HuH-7.5 (cell line): ENCODE data around the gene BBS9.
"Not testable (repeated sequence)": the region's sequence is repeated elsewhere in the genome, so short reads cannot be mapped to it uniquely, and the experiment has no call there.

Experiments used
- DNase-seq: peaks from one replicate; pipeline ENCODE4 v3.0.0; 2011; ENCODE audit warnings: low spot score

BBS9 gene

DNA sequence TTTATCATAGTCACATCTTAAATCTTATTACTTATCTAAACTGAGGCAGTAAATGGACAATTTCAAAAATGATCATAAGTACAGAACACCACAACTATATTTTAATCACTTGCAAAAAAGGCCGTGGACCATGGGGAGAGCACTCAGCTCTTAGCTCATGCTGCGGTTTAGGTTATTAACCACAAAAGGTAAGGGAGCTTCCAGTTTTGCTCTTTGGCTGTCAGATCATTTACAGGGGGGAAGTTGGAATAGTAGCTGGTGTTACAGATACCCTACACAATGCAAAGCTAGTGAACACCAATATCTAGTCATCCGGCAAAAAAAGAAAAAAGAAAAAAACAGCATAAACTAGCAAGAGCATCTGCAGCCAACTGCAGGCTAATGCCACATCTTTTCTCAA lies 147.0 kb downstream of the BBS9 start:
- no peak for DNase-seq

DNA sequence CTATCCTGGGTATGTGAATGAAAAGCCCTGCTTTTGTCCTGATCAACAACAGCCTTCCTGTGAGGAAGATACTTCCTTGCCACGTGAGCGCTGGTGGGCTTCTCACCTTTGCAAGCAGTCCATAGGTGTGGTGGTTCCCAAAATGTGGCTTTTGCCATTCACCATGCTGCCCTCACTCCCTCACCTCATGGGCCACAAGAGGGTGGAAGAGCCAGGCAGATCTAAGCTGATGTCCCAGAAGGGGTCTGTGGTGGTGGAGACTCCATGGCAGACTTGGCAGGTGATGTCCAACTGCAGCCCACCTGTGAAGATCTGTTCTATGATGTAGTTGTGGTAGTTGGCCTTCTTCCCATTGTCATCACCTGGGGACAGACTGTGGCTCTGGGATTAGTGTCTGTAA lies 147.4 kb downstream of the BBS9 start:
- no peak for DNase-seq

DNA sequence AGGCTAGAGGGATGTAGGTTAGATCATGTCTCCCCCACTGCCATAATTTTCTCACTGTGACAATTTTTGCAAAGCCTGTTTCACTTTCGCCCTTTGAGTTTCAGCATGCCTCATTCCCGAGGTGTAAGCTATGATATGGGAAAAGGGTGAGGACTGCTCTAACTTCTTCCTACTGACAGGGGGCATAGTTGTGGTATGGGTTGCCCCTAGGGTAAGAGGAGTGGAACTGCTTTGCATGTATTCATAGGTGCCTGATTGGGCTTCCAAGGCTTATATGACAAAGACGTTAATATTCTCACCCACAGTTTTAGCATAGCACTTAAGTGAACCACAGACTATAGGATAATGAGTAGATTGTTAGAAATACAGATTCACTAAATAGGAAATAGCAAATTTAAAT lies 148.7 kb downstream of the BBS9 start:
- no peak for DNase-seq

DNA sequence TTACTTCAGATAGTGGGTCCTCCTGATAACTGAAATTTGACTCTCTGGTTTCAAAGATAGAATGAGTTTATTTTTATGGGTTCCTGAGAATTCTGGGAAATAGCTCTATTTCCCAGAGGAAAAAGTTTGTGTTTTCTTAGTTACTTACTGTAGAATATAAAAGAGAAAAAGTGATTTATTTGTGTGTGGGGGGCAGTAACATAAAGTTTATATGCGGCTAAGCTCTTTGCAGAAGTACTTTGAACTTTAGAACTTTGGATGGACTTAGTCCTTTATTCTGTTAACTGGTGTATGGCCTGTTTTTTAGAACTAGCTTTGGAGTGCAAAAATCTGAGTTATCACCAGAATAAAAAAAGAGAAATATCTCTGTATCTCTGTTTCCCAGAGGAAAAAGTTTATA lies 157.1 kb downstream of the BBS9 start:
- DNase-seq = no peak

DNA sequence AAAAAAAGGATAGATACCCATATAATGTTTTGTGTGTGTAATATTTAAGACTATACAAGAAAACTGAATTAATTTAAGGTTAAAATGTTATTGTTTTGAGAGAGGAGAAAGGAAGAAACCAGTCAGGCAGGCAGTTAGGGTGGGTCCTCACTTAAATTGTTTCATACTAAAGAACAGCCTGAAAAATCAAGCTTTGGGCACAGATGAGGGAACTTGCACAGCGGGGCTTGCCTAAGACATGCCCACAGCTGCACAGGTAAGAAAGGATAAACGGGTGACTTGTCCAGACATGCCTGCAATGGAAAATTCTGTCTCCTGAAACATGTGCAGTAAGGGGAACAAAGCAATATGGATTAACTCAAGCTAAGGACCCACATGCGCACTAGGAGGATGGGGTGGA lies 158.4 kb downstream of the BBS9 start:
- no peak for DNase-seq

DNA sequence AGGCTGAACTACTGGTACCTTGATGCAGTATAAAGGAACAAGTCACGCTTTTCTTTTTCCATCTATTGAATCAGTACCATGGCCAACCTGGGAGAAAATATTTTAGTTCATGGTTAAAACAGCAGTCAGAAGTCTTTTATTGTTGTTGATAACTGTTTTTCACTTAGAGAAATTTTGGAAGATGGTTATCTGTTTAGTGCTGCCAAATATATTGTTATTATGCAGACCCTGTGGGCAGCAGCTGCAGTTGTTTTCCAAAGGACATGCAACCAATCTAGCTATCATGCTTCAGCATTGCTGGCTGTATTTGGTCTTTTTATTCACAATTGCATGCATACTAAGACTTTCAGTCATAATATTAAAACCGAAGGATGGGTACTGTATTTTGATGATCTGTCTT lies 169.5 kb downstream of the BBS9 start:
- DNase-seq = no peak

DNA sequence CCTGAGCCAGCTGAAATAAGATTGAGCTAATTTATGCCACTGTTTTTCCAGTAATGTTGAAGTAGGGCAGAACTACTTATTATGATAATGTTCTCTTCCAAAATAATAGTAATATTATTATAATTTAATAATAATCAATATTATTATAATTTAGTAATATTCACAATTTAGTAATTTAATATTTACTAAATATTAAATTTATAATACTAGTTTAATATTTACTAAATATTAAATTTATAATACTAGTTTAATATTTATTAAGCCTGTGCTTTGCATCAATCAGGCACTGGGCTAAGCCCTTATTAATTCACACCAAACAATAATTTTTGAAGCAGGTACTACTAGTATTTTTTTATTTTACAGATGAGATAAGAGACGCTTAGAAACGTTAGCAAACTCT lies 170.1 kb downstream of the BBS9 start:
- no peak for DNase-seq

DNA sequence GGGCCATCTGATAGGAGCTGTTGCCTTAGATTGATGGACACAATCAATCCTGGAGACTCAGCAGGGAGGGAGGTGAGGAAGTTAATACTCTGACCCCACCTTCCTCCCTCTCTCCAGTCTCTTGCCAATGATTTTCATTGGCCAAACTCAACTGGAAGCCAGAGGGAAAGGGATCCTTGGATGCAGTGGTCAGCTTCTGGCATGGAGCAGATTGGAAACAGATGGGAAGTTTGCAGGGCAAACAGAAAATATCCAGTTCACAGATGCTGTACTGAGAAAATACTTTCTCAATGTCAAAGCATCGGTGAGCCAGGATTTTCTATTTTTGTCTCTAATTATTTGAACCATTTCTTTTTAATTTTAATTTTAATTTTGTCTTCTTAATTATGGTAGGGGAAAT lies 170.8 kb downstream of the BBS9 start:
- no peak for DNase-seq

DNA sequence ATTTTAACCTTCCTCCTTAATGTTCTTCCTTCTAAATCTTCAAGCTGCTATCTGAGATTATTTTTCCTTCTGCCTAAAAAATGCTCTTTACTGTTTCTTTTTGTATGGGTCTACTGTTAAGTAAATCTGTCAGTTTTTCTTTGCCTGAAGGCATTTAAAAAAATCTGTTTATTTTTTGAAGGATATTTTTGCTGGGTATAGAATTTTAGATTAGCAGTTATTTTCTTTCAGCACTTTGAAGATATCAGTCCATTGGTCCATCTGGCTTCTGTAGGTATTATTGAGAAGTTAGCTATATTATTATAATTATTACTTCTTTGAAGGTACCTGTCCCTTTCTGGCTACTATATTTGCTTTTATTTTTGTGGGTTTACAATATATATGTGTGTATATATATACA lies 171.4 kb downstream of the BBS9 start:
- DNase-seq = no peak

DNA sequence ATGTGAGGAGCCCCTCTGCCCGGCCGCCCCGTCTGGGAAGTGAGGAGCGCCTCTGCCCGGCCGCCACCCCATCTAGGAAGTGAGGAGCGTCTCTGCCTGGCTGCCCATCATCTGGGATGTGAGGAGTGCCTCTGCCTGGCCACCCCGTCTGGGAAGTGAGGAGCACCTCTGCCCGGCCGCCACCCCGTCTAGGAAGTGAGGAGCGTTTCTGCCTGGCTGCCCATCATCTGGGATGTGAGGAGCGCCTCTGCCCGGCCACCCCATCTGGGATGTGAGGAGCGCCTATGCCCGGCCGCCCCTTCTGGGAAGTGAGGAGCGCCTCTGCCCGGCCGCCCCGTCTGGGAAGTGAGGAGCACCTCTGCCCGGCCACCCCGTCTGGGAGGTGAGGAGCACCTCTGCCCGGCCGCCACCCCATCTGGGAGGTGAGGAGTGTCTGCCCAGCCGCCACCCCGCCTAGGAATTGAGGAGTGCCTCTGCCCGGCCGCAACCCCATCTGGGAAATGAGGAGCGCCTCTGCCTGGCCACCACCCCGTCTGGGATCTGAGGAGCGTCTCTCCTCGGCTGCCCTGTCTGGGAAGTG lies 174.7 kb downstream of the BBS9 start:
- DNase-seq = not testable (repeated sequence)

DNA sequence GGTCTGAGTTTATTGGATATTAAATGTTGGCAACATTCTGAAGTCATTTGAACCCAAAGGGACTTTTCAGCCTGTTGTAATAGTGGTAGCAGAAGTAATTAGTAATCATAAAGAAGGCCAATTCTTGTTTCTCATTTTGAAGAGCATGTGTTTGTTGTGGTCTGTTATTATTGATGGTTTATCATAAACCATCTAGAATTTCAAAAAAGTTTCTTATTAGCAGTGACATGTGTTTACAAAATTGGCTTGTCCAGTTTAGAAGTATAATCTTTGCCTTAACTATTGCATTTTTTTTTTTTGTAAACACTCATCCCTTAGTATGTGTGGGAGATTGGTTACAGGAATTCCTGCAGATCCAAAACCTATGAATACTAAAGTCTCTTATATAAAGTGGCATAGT lies 177.8 kb downstream of the BBS9 start:
- DNase-seq = no peak

DNA sequence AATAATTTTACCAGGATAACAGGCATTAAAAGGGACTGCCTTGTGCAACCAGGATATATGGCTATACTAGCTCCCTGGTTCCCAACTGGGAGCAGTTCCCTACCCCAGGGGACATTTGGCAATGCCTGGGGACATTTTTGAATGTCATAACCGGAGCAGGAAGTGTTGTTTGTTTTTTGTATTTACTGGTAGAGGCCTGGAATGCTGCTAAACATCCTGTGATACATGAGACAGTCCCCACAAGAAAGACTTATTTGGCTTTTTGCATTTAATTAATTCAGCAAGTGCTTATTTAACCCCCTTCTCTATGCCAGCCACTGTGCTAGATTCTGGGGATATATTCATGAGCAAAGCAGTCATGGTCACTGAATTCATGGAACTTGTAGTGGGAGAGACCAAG lies 181.2 kb downstream of the BBS9 start:
- no peak for DNase-seq

DNA sequence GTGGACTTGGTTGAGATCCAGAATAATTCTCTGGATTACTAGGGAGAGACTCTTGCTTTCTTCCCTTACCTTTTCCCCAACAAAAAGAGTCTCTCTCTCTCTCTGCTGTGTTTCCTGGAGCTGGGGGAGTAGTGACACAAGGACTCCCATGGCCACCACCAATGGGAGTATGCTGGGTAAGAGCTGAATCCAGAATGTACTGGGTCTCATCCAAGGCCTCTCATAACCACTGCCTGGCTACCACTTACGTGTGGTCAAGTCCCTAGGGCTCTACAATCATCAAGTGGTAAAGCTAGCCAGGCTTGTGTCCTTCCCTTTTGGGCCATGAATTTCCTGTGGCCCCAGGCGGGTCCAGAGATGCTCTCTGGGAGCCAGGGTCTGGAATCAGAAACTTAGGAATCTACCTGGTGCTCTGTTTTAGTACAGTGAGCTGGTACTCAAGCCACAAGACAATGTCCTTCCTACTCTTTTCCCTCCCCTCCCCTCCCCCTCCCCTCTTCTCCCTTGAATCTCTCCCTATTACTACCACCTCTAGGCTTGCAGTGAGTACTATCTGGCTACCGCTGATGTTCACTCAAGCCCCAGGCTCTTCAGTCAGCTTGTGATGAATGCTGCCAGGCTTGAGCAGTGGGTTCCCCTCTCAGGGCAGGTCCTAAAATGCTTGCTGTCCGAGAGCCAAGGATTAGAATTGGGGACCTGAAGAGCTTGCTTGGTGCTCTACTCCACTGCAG lies 196.6 kb downstream of the BBS9 start:
- no peak for DNase-seq

DNA sequence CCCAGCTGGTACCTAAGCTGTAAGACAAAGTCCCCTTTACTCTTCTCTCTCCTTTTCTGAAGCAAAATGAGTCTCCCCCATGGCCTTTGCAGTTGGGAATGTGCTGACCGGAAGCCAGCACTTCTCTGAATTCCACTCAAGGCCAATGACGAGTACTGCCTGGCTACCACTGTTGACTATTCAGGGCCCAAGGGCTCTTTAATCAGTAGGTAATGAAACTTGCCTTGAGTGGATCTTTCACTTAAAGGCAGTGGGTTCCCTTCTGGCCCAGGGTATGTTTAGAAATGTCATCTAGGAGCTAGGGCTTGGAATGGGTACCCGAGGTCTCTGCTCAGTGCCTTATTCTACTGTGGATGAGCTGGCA lies 197.1 kb downstream of the BBS9 start:
- DNase-seq = no peak

DNA sequence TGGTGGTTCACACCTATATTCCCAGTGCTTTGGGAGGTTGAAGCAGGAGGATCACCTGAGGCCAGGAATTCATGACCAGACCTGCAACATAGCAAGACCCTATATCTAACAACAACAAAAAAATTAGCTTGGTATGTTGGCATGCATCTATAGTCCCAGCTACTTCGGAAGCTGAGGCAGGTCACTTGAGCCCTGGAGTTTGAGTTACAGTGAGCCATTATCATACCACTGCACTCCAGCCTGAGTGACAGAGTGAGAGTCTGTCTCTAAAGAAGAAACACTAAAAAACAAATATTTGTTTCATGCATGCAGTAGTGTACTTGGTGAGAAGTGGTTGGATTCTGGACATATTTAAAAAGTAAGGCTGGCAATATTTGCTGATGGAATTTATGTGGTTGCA lies 198.1 kb downstream of the BBS9 start:
- no peak for DNase-seq

DNA sequence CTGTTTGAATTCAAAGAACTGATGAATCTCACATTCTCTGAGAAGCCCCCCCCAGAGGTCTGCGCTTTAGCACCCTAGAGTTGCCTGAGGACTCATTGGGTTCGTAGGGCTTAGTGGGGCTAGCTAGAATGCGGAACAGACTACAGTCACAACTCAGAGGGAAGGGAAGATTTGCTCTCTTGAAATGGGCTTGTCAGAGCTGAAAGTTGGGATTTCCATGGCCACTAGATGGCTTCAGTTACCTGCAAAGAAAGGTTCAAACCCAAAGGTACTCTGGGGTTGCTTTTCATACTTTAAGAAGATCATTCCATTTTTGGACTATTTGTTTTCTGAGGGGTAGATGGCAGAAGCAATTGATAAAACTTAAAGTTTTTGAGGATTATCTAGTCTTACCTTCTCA lies 205.0 kb downstream of the BBS9 start:
- DNase-seq = no peak

DNA sequence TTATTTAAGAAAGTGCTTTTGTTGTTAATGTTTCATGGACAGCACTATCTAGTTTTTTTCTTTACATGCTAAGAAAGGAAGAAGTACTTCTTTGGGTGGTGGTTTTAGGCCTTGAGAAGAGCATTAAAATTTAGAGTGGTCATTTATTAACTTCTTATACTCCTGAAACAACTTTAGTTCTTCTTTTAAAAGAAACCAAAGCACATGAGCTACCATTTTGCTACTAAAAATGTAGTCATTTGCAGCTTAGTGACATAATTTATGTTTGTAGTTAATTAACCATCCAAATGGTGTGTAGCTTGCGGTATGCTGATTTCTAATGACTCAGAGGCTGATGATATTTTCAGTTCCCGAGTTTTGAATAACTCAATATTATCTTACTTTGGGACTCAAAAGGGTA lies 207.5 kb downstream of the BBS9 start:
- DNase-seq = no peak

DNA sequence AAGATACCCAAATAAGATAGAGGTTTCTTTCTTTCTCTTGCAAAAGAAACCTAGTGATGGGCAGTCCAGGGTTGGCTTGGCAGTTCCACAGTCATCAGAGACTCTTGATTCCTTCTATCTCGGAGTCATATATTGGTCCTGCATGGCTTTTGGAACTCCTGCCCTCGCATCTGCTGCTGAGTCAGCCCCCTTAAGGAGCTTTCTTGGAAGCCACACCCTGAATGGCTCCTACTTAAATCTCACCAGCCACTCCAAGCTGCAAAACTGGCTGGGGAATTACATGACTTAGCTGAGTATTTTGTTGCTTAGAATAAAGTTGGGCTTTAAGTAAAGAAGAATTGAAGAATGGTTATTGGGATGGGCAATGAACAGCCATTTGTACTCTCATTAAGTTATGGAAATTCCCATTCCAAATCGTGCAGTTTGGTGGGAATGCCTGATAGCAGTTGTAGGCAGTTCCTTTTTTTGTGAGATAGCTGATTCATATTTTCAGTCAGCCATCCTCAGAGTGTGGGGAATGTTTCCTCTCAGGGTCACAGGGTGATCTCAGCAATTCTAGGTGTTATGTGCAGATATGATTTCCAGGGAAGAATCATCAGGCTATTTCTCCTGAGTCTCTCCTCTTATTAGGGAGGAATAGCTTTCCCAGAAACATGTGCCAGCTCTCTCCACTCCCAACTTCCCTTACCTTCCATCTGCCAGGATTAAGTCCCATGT lies 209.9 kb downstream of the BBS9 start:
- DNase-seq = no peak

DNA sequence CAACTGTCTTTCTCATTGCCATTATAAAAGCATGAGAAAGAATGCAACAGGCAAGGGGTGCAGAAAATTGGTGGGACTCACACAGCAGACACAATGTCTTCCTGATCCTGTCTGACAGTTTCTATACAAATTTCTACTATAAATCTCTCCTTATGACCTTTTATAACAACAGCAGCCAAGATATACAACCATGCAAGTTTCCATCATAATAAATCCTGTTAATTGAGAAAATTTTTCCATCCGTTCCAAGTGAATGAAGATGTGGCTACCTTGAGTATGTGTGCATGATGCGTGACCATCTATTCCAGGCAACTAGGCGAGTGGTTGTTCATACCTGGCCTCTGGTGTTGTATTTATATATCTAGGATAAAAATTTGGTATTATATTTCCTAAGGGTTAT lies 216.7 kb downstream of the BBS9 start:
- DNase-seq = no peak

DNA sequence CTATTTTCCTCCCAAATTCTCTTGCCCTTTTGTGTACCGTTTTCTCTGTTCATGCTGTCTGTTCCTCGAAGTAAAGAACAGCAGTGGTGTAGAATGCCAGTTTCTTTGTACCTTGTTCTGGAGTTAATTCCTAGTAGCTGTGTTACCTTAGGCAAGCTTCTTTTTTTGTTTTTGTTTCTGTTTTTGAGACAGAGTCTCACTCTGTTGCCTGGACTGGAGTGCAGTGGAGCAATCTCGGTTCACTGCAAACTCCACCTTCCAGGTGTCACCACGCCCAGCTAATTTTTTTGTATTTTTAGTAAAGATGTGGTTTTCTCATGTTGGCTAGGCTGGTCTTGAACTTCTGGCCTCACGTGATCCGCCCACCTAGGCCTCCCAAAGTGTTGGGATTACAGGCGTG lies 221.2 kb downstream of the BBS9 start:
- DNase-seq = no peak

DNA sequence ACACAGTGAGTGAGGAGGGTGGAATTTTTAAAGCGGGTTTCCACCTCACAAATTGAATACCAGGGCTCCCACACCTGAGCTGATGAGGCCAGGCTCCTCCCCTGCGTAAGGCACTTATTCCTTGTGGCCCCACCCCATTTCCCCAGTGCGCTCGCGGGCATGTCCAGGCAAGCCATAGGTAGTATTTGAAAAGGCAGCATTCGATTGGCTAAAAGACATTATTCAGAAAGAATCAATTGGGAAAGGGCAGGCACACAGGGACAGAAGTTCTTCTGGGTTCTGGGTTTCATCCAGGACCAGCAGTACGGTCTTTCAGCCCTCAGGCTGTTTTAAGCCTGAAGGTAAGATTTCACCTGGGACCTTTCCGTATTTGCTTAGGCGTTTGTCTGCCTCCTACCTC lies 222.3 kb downstream of the BBS9 start:
- no peak for DNase-seq

DNA sequence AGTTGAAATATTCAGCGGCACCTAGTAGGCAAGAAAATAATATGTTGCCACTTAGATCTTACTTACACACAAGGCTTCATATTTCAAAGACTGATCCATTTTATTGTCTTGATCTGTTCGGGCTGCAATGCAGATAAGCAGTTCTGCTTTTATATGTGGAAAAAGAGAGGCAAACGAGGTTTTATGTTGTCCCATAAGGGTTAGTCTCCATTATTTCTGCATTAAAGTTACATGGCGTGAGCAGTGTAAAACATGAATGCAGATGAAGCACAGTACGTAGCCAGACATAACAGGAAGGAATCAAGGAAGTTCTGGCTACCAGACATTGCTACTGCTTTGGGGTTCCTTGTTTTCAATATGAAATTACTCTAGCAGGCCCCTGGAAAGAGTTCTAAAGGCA lies 224.8 kb downstream of the BBS9 start:
- DNase-seq = no peak

DNA sequence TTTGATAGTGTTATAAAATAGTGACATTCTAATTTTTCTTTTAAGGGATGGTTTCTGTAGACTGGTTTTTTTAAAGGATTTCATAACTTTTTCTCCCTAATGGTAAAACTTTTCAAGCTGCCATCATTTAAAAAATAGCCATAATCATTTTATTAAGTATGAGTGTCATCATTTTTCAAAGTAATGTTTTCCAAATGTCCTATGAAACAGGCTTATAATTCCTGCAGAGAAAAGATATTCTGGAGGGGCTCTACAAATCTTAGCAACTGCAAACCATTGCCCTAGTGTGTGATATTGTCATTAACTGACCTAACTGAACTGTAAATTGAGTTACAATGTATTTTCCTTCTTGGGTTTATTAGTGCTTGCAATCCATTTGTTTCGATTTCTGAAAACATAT lies 226.0 kb downstream of the BBS9 start:
- DNase-seq = no peak

DNA sequence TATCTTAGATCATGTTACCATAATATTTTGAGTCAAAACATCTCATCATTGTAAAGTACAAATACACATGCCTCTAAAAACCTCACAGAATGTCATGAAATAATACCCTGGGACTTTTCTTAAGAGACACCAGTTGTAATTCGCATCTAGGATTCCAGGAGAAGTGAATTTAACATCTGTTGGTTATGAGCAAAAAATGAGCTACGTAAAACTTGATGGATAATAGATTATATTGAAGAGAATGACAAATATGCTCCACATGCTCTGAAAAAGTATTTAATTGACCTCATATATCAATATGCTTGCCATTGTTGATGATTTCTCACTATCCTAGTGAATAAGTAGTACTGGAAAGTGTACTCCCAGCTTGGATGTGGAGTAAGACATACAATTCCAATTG lies 227.0 kb downstream of the BBS9 start:
- no peak for DNase-seq
